Hematopoietic multipotent progenitor cell (in vitro differentiated cells): ENCODE measurements around the gene TAF11L3. TPM values are rescaled to one million over a fixed set of nuclear protein-coding genes. Genes with fewer than 3 reads are reported as not detected.
"Not testable (repeated sequence)": the region's sequence is repeated elsewhere in the genome, so short reads cannot be mapped to it uniquely, and the experiment has no call there.

ENCODE experiments used
- DNase-seq, 3 donors: peaks; one replicate each; pipeline ENCODE4 v3.0.0-alpha.2; 2011 to 2015; ENCODE audit warnings: low read depth in 2 of 3, low spot score in 2 of 3
- total RNA-seq: library from RNA; depleted of rRNA; stranded (reverse); fragments of >200 nt; gene quantifications from one replicate; pipeline ENCODE4 v1.2.3, GENCODE V29; 2012

The TAF11L3 gene
- total RNA-seq: not detected

DNA sequence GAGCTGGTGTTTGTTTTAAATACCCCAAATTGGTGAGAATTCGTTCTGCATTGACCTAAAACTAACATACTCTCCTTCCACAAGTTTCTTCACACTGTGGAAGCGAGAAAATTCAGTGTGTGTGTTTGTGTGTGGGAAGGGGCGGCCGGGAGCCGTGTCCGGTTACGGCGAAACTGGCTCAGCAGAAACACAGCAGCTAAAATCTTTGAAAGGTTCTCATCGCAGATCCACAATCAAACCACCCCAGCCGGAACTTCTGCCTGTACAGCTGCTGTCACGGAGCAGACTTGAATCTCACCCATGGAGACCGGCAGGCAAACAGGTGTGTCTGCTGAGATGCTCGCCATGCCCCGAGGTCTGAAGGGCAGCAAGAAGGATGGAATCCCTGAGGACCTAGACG is at the start of gene TAF11L3:
TSS of gene TAF11L3 (plus strand) at position 301 of the 400 bp plus-strand sequence.
- DNase-seq: not testable (repeated sequence)

DNA sequence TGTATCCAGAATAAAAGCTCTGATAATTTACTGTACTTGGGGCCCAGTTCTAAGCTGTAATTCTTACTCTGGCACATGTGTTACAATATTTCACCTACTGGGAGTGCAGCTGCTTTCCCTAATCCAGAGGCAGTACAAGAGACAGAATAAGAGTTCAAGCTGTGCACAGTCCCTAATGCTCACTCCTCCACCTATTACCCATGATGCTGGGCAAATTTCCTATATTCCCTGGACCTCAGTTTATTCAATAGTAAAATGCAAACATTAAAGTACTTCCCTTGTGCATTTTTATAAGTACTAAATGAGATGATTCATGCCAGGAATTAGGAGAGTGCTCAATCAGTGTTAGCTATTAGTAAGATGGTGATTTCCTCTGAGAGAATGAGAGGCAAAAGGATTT is 48.1 kb upstream of the TAF11L3 start:
- no peak for DNase-seq

DNA sequence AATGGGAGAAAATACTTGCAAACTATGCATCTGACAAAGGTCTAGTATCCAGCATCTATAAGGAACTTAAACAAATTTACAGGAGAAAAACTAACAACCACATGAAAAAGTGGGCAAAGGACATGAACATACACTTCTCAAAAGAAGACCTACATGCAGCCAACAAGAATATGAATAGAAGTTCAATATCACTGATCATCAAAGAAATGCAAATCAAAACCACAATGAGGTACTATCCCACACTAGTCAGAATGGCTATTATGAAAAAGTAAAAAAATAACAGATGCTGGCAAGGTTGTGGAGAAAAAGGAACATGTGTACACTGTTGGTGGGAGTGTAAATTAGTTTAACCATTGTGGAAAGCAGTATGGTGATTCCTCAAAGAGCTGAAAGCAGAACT is 43.1 kb upstream of the TAF11L3 start:
- DNase-seq: not testable (repeated sequence)

DNA sequence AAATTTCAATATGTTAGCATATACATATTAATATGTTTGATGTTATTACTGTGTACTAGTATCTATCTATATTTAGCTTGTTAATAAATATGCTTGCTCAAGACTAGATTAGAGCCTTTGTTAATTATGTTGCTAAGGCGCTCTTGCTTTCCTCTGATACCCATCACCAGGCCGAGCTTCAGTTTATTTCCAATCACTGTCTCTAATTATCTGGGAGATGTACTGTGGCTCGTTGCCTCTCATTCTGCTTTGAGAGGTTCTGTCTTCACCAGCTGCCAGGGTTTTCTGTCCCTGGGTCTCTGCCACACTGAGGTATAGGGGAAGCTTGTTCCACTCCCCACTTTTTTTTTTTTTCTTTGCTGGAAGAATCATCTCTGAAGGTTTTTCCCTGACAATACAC is 41.1 kb upstream of the TAF11L3 start:
- DNase-seq: no peak

DNA sequence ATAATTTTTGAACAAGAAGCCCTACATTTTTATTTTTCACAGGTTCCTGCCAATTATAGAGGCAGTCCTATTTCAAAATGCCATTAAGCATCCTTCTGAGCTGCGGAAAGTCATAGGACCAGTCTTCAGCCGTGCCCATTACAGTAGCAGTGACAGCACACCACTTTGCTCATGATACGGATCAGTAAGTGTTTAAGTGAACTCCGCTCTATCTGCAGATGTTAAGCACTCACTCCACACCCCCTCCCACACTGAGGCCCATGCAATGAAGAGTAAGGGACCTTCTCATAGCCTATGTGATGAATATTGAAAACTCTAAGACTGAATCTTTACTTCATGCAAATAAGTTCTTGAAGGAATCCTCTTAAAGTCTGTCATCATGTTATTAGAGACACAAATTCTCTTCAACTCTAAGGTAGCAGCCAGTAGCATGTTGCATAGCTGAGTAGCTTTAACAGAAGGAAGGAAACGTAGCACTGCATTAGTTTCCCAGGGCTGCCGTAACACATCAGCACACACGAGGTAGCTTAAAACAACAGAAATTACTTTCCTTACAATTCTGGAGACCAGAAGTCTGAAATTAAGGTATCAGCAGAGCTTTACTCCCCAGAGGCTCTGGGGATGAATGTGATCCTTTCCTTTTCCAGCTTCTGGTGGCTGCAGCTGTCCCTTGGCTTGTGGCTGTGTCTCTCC is 40.4 kb upstream of the TAF11L3 start:
- no peak for DNase-seq

DNA sequence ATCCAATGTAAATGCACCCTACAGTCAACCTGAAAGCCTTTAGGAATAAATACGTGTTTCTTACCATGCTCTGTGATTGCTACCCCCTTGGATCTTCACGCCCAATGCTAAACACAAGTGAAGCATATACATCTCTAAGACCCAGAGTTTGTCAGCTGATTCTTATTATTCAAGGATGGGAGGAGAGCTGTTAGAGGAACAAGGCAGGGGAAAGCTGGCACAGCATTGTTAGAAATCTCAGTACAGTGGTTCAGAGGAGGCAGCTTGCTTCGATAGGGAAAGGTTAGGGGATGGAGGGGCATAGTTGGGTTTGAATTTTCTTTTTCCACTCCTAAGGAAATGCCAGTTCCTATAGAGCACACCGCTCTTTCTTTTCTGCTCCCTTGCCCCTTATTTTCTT is 36.8 kb upstream of the TAF11L3 start:
- no peak for DNase-seq

DNA sequence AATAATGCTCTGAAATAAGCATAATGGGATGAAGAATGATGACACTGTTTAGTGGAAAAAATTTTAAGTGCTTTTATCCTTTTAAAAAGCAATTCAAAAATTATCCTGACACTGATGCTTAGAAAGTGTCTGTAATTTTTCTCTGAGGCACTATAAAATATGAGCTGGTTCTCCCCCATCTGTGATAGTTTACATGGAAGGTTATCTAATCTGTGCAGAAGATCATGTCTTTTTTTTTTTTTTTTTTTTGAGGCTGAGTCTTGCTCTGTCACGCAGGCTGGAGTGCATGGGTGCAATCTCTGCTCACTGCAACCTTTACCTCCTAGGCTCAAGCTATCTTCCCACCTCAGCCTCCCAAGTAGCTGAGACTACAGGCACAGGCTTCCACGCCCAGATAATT is 35.4 kb upstream of the TAF11L3 start:
- DNase-seq: no peak

DNA sequence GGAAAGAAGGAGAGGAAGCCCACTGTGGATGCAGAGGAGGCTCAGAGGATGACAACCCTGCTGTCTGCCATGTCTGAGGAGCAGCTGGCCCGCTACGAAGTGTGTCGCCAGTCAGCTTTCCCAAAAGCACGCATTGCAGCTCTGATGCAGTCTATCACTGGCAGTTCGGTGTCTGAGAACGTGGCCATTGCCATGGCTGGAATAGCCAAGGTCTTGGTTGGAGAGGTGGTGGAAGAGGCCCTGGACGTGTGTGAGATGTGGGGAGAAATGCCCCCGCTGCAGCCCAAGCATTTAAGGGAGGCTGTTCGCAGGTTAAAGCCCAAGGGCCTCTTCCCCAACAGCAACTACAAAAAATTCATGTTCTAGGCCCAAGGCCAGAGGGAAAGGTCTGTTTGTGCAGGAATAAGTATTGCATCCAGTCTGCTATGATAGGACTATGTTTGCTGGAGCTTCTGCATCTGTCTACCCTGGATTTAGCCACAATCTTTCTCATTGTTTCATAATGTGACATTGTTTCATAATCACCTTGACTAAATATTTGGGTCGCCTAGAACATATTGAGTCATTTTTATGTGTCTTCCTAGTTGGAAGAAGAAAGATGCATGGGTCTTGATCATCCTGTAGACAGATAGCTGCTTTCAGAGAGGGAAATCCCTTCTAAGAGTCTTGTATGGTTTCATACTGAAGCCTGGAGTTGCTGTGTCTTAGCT is 31.5 kb upstream of the TAF11L3 start:
- DNase-seq: not testable (repeated sequence)

DNA sequence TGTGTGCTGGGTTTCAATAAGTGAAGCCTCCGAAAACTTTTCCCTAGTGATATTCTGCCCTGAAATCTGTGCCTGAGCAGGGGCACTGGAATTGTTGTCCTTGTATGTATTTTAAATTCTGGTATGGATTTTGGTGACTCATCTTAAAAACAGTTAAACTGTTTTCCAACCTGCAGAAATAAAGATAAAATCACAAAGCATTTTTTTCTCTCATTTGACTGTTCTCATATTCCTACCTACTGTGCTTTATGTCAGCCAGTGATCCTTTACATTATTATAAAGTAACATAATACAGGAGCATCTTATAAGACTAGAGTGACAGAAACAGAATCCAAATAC is 31.0 kb upstream of the TAF11L3 start:
- DNase-seq: no peak

DNA sequence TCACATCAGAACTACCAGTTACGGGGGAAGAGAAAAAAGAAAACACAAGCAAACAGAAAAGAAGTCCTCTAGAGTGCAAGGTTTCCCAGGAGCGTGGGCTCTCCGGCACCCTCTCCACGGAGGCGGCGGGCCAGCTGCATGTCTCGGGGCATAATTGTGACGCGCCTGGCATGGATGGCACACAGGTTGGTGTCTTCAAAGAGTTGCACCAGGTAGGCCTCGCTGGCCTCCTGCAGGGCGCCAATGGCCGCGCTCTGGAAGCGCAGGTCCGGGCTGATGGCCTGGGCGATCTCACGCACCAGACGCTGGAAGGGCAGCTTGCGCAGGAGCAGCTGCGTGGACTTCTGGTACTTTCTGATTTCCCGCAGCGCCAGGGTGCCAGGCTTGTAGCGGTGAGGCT is 26.9 kb upstream of the TAF11L3 start:
- not testable (repeated sequence) for DNase-seq

DNA sequence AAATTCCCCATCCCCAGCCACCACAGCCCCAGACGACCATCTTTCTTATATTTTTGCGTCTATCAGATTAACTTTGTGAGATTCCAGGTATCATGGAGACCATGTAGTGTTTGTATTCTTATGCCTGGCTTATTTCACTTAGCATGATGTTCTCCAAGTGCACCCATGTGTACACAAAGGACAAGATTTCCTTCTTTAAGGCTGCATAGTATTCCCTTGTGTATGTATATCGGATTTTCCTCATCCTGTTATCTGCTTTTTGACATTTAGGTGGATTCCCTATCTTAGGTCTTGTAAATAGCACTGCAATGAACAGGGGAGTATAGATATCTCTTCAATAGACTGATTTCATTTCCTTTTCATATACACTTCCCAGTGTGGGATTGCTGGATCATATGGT is 25.4 kb upstream of the TAF11L3 start:
- no peak for DNase-seq

DNA sequence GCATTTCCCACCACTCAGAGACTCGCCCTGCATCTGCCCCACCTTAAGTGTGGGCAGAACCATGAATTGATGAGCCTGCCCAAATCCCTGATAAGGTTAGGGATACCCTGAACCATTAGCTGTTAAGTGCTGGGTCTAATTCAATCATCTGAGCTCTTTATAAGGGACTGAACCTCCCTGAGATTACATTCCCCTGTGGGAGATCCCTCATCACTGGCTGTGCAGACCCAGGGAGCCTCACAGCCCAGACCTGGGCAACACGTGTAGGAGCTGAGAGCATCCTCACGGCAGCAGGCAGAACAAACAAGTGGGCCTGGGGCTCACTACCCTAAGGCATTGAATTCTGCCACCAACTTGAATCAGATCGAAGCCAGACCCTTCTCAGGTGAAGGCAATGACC is 20.7 kb upstream of the TAF11L3 start:
- DNase-seq: no peak

DNA sequence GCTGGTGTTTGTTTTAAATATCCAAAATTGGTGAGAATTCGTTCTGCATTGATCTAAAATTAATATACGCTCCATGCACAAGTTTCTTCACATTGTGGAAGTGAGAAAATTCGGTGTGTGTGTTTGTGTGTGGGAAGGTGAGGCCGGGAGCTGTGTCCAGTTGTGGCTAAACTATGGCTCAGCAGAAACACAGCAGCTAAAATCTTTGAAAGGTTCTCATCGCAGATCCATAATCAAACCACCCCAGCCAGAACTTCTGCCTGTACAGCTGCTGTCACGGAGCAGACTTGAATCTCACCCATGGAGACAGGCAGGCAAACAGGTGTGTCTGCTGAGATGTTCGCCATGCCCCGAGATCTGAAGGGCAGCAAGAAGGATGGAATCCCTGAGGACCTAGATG is 20.2 kb upstream of the TAF11L3 start, which contains the start of gene TAF11L2:
TSS of gene TAF11L2 (plus strand) at position 301 of the 400 bp plus-strand sequence.
- not testable (repeated sequence) for DNase-seq

DNA sequence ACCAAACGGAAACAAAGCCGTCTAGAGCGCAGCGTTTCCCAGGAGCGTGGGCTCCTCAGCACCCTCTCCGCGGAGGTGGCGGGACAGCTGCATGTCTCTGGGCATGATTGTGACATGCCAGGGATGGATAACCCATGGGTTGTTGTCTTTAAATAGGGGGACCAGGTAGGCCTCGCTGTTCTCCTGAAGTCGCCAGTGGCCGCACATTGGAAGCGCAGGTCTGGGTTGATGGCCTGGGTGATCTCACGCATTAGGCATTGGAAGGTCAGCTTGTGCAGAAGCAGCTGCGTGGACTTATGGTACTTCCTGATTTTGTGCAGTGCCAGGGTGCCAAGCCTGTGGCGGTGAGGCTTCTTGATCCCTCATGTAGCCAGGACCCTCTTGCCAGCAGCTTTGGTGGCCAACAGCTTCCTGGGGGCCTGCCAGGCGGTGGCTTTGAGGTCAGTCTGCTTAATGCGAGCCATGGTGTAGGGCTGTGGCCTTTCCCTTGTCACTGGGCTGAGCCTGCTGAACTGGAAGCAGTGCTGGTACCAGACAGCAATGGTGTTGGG is 6.3 kb upstream of the TAF11L3 start:
- no peak for DNase-seq

DNA sequence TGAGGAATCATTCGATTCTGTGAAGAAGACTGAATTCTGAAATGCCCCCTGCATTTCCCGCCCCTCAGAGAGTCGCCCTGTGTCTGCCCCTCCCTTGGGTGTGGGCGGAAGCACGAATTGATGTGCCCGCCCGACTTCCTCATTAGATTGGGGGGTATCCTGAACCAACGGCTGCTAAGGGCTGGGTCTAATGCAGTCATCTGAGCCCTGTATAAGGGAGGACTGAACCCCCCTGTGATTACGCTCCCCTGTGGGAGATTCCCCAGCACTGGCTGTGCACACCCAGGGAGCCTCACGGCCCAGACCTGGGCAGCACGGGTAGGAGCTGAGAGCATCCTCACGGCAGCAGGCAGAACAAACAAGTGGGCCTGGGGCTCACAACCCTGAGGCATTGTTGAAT is 641 bp upstream of the TAF11L3 start:
- DNase-seq: not testable (repeated sequence)

DNA sequence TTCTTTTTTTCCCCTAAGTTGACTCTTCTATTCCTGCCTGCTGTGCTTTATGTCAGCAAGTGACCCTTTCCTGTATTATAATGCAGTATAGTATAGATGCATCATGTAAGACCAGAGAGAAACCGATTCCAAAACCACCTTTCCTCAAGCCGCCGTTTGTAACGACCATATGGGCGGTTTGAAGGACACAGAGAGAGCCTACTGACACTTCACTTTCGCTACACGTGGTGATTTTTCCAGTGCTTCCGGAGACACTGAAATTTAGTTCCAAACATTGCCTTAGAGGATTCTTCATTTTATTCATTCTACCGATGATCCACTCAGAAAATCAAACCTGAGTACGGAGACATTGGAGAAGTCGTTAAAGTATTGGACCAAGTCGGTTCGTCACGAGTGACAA is 1.3 kb downstream of the TAF11L3 start:
- not testable (repeated sequence) for DNase-seq

DNA sequence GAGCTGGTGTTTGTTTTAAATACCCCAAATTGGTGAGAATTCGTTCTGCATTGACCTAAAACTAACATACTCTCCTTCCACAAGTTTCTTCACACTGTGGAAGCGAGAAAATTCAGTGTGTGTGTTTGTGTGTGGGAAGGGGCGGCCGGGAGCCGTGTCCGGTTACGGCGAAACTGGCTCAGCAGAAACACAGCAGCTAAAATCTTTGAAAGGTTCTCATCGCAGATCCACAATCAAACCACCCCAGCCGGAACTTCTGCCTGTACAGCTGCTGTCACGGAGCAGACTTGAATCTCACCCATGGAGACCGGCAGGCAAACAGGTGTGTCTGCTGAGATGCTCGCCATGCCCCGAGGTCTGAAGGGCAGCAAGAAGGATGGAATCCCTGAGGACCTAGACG is 3.3 kb downstream of the TAF11L3 start, which contains the start of gene TAF11L4:
TSS of gene TAF11L4 (plus strand) at position 301 of the 400 bp plus-strand sequence.
- not testable (repeated sequence) for DNase-seq

DNA sequence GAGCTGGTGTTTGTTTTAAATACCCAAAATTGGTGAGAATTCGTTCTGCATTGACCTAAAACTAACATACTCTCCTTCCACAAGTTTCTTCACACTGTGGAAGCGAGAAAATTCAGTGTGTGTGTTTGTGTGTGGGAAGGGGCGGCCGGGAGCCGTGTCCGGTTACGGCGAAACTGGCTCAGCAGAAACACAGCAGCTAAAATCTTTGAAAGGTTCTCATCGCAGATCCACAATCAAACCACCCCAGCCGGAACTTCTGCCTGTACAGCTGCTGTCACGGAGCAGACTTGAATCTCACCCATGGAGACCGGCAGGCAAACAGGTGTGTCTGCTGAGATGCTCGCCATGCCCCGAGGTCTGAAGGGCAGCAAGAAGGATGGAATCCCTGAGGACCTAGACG is 6.8 kb downstream of the TAF11L3 start, which contains the start of gene TAF11L5:
TSS of gene TAF11L5 (plus strand) at position 301 of the 400 bp plus-strand sequence.
- DNase-seq: not testable (repeated sequence)

DNA sequence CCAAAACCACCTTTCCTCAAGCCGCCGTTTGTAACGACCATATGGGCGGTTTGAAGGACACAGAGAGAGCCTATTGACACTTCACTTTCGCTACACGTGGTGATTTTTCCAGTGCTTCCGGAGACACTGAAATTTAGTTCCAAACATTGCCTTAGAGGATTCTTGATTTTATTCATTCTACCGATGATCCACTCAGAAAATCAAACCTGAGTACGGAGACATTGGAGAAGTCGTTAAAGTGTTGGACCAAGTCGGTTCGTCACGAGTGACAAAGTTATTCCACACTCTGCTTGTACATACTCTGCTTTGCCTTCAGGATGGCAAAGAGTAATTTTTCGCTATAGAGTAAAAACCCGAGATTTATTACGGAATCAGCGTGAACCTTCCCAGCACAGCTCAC is 8.3 kb downstream of the TAF11L3 start:
- DNase-seq: not testable (repeated sequence)

DNA sequence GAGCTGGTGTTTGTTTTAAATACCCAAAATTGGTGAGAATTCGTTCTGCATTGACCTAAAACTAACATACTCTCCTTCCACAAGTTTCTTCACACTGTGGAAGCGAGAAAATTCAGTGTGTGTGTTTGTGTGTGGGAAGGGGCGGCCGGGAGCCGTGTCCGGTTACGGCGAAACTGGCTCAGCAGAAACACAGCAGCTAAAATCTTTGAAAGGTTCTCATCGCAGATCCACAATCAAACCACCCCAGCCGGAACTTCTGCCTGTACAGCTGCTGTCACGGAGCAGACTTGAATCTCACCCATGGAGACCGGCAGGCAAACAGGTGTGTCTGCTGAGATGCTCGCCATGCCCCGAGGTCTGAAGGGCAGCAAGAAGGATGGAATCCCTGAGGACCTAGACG is 10.2 kb downstream of the TAF11L3 start, which contains the start of gene TAF11L6:
TSS of gene TAF11L6 (plus strand) at position 301 of the 400 bp plus-strand sequence.
- not testable (repeated sequence) for DNase-seq
